Measurements from ENCODE around the gene MTAP. TPM values are rescaled to one million over a fixed set of nuclear protein-coding genes. Genes with fewer than 3 reads are reported as not detected.

MTAP gene
- polyA plus RNA-seq, 4 donors, result 39.6 to 50.4 (median 43.5) TPM

Other genes with a start within 250 kb of the MTAP start
- under 1 TPM in 1 of 4 donors, not detected in 3; 0.22 TPM for gene CDKN2A, start 191.8 kb downstream of the MTAP start, polyA plus RNA-seq (ENCODE audit: insufficient read length in 4 of 4)
- gene CDKN2B-AS1, start 192.2 kb downstream of the MTAP start, polyA plus RNA-seq (ENCODE audit: insufficient read length in 4 of 4), result under 1 TPM in 3 of 4 donors, not detected in 1; 0.06 to 0.18 (median 0.16) TPM
- under 1 TPM; 0.21 to 0.72 (median 0.42) TPM for gene CDKN2B, start 206.7 kb downstream of the MTAP start, polyA plus RNA-seq (ENCODE audit: insufficient read length in 4 of 4)